HEK293 (cell line): ENCODE data around the gene ACVR1.

ENCODE experiments used
- CTCF ChIA-PET: fragments of 350-600 bp; formaldehyde crosslinking; extraction: SDS; loops from one replicate; lab custom pipeline; 2021; ENCODE audit warnings: antibody characterized with exemption; lab: Yijun Ruan, JAX
- POLR2A ChIA-PET: fragments of 300-600 bp; formaldehyde crosslinking; extraction: SDS; loops from one replicate; lab custom pipeline; 2020; ENCODE audit warnings: antibody characterized with exemption, inconsistent platforms; lab: Yijun Ruan, JAX
- H3K27ac ChIP-seq: fragments of 200-500 bp; sonication (Bioruptor generic); 2 replicates; pipeline ENCODE4 v1.5.1; 2014; ENCODE audit warnings: low read depth, low read length, control low read depth, inconsistent platforms; ENCODE audit errors: extremely low read depth
- H3K36me3 ChIP-seq, 2 experiments: fragments of 200-500 bp in 1 of 2; sonication (Bioruptor generic) in 1 of 2; 1 replicate in 1 of 2; 2 replicates in 1 of 2; pipeline ENCODE4 v1.5.1; 2014 to 2017; ENCODE audit warnings: inconsistent platforms in 2 of 2, low read length in 2 of 2; ENCODE audit not compliant: control insufficient read depth in 2 of 2, insufficient read depth in 1 of 2
- H3K4me1 ChIP-seq: fragments of 200-500 bp; sonication (Bioruptor generic); 2 replicates; pipeline ENCODE4 v1.5.1; 2014; ENCODE audit warnings: mild to moderate bottlenecking, low read length, inconsistent platforms; ENCODE audit not compliant: control insufficient read depth, insufficient read depth
- H3K4me3 ChIP-seq: 2 replicates; pipeline ENCODE4 v1.5.1; 2011; ENCODE audit warnings: low read depth, mild to moderate bottlenecking, control low read depth, low read length, moderate library complexity
- H3K9me3 ChIP-seq: fragments of 200-500 bp; sonication (Bioruptor generic); 2 replicates; pipeline ENCODE4 v1.5.1; 2014; ENCODE audit warnings: low read depth, low read length, inconsistent platforms; ENCODE audit not compliant: control insufficient read depth, insufficient read depth
- BCL11A ChIP-seq: fragments of 450-650 bp; formaldehyde crosslinking; IDR thresholded peaks from 2 replicates; pipeline ENCODE4 v1.5.1; 2016; ENCODE audit warnings: low read depth, missing biosample characterization, missing genetic modification characterization
- FEZF1 ChIP-seq: fragments of 450-650 bp; formaldehyde crosslinking; IDR thresholded peaks from 2 replicates; pipeline ENCODE4 v1.5.1; 2016; ENCODE audit warnings: missing biosample characterization, missing genetic modification characterization
- GLI4 ChIP-seq: fragments of 450-650 bp; formaldehyde crosslinking; IDR thresholded peaks from 2 replicates; pipeline ENCODE4 v1.5.1; 2016; ENCODE audit warnings: missing biosample characterization, missing genetic modification characterization
- GLIS1 ChIP-seq: fragments of 450-650 bp; formaldehyde crosslinking; IDR thresholded peaks from 2 replicates; pipeline ENCODE4 v1.5.1; 2016; ENCODE audit warnings: missing biosample characterization, missing genetic modification characterization
- SALL2 ChIP-seq: fragments of 450-650 bp; formaldehyde crosslinking; IDR thresholded peaks from 2 replicates; pipeline ENCODE4 v1.5.0; 2017; ENCODE audit warnings: missing biosample characterization, mild to moderate bottlenecking, missing genetic modification characterization, borderline replicate concordance
- SP3 ChIP-seq: fragments of 450-650 bp; formaldehyde crosslinking; IDR thresholded peaks from 2 replicates; pipeline ENCODE4 v1.5.1; 2016; ENCODE audit warnings: missing biosample characterization, missing genetic modification characterization
- ZFHX2 ChIP-seq: fragments of 450-650 bp; formaldehyde crosslinking; conservative IDR thresholded peaks from 2 replicates; pipeline ENCODE4 v1.5.1; 2016; ENCODE audit warnings: missing biosample characterization, missing genetic modification characterization
- ZFP37 ChIP-seq: fragments of 450-650 bp; formaldehyde crosslinking; IDR thresholded peaks from 2 replicates; pipeline ENCODE4 v1.5.1; 2016; ENCODE audit warnings: missing biosample characterization, missing genetic modification characterization
- ZNF121 ChIP-seq: fragments of 450-650 bp; formaldehyde crosslinking; IDR thresholded peaks from 2 replicates; pipeline ENCODE4 v1.5.1; 2016; ENCODE audit warnings: missing biosample characterization, missing genetic modification characterization
- ZNF214 ChIP-seq: fragments of 450-650 bp; formaldehyde crosslinking; IDR thresholded peaks from 2 replicates; pipeline ENCODE4 v1.5.1; 2017; ENCODE audit warnings: missing biosample characterization, mild to moderate bottlenecking, missing genetic modification characterization, borderline replicate concordance
- ZNF266 ChIP-seq: fragments of 450-650 bp; formaldehyde crosslinking; IDR thresholded peaks from 2 replicates; pipeline ENCODE4 v1.5.1; 2016; ENCODE audit warnings: missing biosample characterization, missing genetic modification characterization, low read depth
- ZNF302 ChIP-seq: fragments of 450-650 bp; formaldehyde crosslinking; IDR thresholded peaks from 2 replicates; pipeline ENCODE4 v1.5.1; 2016; ENCODE audit warnings: missing biosample characterization, missing genetic modification characterization, low read depth
- ZNF354C ChIP-seq: fragments of 450-650 bp; formaldehyde crosslinking; IDR thresholded peaks from 2 replicates; pipeline ENCODE4 v1.5.1; 2016; ENCODE audit warnings: missing biosample characterization, missing genetic modification characterization, low read depth, borderline replicate concordance
- ZNF48 ChIP-seq: fragments of 450-650 bp; formaldehyde crosslinking; IDR thresholded peaks from 2 replicates; pipeline ENCODE4 v1.5.1; 2016; ENCODE audit warnings: missing biosample characterization, missing genetic modification characterization
- ZNF510 ChIP-seq: fragments of 450-650 bp; formaldehyde crosslinking; IDR thresholded peaks from 2 replicates; pipeline ENCODE4 v1.5.1; 2018; ENCODE audit warnings: mild to moderate bottlenecking, missing genetic modification characterization, missing biosample characterization; ENCODE audit not compliant: insufficient replicate concordance
- ZNF600 ChIP-seq: fragments of 450-650 bp; formaldehyde crosslinking; IDR thresholded peaks from 2 replicates; pipeline ENCODE4 v1.5.1; 2016; ENCODE audit warnings: missing biosample characterization, missing genetic modification characterization
- ZNF624 ChIP-seq: fragments of 450-650 bp; formaldehyde crosslinking; IDR thresholded peaks from 2 replicates; pipeline ENCODE4 v1.5.1; 2017; ENCODE audit warnings: missing biosample characterization, missing genetic modification characterization
- ZNF626 ChIP-seq: fragments of 450-650 bp; sonication (Bioruptor Pico); formaldehyde crosslinking; IDR thresholded peaks from 2 replicates; pipeline ENCODE4 v1.5.1; 2018; ENCODE audit warnings: missing biosample characterization, missing genetic modification characterization, inconsistent platforms
- ZNF677 ChIP-seq: fragments of 450-650 bp; IDR thresholded peaks from 2 replicates; pipeline ENCODE4 v1.5.0; 2018; ENCODE audit warnings: missing biosample characterization, mild to moderate bottlenecking, missing genetic modification characterization, moderate library complexity
- ZNF701 ChIP-seq: fragments of 450-650 bp; formaldehyde crosslinking; IDR thresholded peaks from 2 replicates; pipeline ENCODE4 v1.5.1; 2016; ENCODE audit warnings: missing biosample characterization, missing genetic modification characterization
- ZNF747 ChIP-seq: fragments of 450-650 bp; formaldehyde crosslinking; IDR thresholded peaks from 2 replicates; pipeline ENCODE4 v1.5.1; 2016; ENCODE audit warnings: missing biosample characterization, missing genetic modification characterization
- ZNF76 ChIP-seq: fragments of 450-650 bp; formaldehyde crosslinking; IDR thresholded peaks from 2 replicates; pipeline ENCODE4; 2016; ENCODE audit warnings: low read depth, missing biosample characterization, missing genetic modification characterization, borderline replicate concordance
- TF ChIP-seq, protein P1 (sequence below): fragments of 450-650 bp; formaldehyde crosslinking; IDR thresholded peaks from 2 replicates; pipeline ENCODE4 v1.5.1; 2016; ENCODE audit warnings: missing biosample characterization, missing genetic modification characterization, low read depth
- TF ChIP-seq, protein P2 (sequence below): fragments of 450-650 bp; formaldehyde crosslinking; IDR thresholded peaks from 2 replicates; pipeline ENCODE4 v1.5.1; 2016; ENCODE audit warnings: missing biosample characterization, missing genetic modification characterization
- TF ChIP-seq, protein P3 (sequence below): fragments of 450-650 bp; formaldehyde crosslinking; IDR thresholded peaks from 2 replicates; pipeline ENCODE4 v1.5.1; 2016; ENCODE audit warnings: missing biosample characterization, missing genetic modification characterization
- TF ChIP-seq, protein P4 (sequence below): fragments of 450-650 bp; formaldehyde crosslinking; IDR thresholded peaks from 2 replicates; pipeline ENCODE4 v1.5.1; 2016; ENCODE audit warnings: missing biosample characterization, missing genetic modification characterization

Gene ACVR1

DNA sequence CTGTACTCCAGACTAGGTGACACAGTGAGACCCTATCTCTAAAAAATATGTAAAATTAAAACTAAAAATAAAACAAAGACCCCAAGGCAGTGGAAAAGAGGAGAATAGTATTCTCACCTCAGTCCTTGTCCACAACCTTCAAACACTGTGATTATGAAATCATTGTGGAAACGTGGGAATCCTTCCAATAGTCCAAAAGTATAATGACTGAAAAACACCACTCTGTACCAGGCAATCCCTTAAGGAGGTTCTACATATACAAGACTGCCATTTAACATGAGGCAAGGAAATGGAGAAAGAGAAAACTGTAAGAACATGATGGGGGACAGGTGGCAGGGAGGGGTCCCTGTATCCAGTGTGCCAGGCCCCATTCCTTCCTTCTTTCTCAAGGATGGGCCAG, 66.1 kb downstream of the ACVR1 start:
- POLR2A ChIA-PET: no interaction called here
- Histone ChIP-seq H3K4me1 (peaks cover 5% of the 10 kb centered on the region; the same call in 1 of the 2 replicates), H3K4me3 (no peak overlapping the region), H3K9me3 (no peaks in the 10 kb centered on the region), H3K27ac (no peak overlapping the region), H3K36me3 (no peaks in the 10 kb centered on the region; a peak in 1 of 3 replicates)
- TF ChIP-seq ZNF677 (tag by site-specific recombination) (no peak), SP3 (tag by site-specific recombination) (no peak), ZNF510 (no peak), BCL11A (tag by site-specific recombination) (no peak), ZFHX2 (tag by site-specific recombination) (no peak), ZNF701 (tag by site-specific recombination) (no peak)
- TF ChIP-seq, protein P1, sequence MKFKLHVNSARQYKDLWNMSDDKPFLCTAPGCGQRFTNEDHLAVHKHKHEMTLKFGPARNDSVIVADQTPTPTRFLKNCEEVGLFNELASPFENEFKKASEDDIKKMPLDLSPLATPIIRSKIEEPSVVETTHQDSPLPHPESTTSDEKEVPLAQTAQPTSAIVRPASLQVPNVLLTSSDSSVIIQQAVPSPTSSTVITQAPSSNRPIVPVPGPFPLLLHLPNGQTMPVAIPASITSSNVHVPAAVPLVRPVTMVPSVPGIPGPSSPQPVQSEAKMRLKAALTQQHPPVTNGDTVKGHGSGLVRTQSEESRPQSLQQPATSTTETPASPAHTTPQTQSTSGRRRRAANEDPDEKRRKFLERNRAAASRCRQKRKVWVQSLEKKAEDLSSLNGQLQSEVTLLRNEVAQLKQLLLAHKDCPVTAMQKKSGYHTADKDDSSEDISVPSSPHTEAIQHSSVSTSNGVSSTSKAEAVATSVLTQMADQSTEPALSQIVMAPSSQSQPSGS (tag by site-specific recombination): no peak
- TF ChIP-seq, protein P2, sequence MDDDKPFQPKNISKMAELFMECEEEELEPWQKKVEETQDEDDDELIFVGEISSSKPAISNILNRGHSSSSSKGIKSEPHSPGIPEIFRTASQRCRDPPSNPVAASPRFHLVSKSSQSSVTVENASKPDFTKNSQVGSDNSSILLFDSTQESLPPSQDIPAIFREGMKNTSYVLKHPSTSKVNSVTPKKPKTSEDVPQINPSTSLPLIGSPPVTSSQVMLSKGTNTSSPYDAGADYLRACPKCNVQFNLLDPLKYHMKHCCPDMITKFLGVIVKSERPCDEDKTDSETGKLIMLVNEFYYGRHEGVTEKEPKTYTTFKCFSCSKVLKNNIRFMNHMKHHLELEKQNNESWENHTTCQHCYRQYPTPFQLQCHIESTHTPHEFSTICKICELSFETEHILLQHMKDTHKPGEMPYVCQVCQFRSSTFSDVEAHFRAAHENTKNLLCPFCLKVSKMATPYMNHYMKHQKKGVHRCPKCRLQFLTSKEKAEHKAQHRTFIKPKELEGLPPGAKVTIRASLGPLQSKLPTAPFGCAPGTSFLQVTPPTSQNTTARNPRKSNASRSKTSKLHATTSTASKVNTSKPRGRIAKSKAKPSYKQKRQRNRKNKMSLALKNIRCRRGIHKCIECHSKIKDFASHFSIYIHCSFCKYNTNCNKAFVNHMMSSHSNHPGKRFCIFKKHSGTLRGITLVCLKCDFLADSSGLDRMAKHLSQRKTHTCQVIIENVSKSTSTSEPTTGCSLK (tag by site-specific recombination): no peak
- CTCF ChIA-PET: interaction anchor here (0.6 kb wide), 1 partner anchor 318 kb away, joined by 3 read pairs; no protein-coding TSS in a partner anchor

DNA sequence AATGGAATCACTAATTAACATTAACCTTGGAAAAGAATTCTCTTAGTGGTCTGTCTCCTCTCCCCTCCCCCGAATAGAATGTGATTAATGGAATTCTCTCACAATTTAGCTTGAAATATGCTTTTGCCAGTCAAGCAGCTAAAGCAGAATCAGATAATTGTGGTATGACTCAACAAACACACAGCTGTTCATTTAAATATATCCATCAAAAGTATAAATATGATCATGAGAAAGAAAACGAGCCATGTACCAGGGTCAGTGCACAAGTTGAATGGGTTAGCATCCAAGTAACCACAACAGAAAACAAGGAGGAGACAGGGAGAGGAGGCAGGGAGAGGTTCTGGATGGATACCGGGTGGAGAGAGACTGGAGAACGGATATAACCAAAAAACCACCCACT, 66.9 kb downstream of the ACVR1 start:
- POLR2A ChIA-PET: no interaction called here

DNA sequence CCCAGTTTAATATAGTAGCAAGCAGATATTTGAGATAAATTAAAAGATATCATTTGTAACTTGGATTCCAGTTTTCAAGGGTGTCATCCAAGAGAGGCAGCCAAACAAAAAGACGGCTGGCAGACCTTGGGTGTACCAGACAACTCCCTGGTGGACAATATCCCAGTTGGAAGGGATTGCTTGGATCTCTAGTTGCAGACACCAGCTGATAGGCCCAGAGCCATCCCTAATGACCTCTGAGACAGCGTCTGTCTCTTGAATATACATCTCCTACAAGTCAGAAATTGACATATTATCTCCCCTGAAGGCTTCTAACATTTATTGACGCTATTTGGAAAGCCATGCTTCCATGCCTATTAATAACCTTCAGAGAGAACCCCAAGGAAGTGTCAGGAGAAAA, 67.7 kb downstream of the ACVR1 start:
- H3K4me3 ChIP-seq: no peak overlapping the region
- no peak overlapping the region for H3K27ac ChIP-seq
- peaks cover 5% of the 10 kb centered on the region; the same call in 1 of the 2 replicates for H3K4me1 ChIP-seq
- no peaks in the 10 kb centered on the region for H3K36me3 ChIP-seq
- POLR2A ChIA-PET: no interaction called here
- CTCF ChIA-PET: no interaction called here
- H3K9me3 ChIP-seq: no peaks in the 10 kb centered on the region
- TF ChIP-seq FEZF1 (tag by site-specific recombination): no peak
- TF ChIP-seq, protein P3, sequence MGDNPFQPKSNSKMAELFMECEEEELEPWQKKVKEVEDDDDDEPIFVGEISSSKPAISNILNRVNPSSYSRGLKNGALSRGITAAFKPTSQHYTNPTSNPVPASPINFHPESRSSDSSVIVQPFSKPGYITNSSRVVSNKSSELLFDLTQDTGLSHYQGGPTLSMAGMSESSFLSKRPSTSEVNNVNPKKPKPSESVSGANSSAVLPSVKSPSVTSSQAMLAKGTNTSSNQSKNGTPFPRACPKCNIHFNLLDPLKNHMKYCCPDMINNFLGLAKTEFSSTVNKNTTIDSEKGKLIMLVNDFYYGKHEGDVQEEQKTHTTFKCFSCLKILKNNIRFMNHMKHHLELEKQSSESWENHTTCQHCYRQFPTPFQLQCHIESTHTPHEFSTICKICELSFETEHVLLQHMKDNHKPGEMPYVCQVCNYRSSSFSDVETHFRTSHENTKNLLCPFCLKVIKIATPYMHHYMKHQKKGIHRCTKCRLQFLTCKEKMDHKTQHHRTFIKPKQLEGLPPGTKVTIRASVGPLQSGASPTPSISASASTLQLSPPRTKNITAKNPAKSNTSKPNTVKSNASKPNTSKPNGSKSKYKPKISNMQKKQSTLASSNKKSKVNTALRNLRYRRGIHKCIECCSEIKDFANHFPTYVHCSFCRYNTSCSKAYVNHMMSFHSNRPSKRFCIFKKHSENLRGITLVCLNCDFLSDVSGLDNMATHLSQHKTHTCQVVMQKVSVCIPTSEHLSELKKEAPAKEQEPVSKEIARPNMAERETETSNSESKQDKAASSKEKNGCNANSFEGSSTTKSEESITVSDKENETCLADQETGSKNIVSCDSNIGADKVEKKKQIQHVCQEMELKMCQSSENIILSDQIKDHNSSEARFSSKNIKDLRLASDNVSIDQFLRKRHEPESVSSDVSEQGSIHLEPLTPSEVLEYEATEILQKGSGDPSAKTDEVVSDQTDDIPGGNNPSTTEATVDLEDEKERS (tag by site-specific recombination): no peak
- no peak for TF ChIP-seq ZNF624 (tag by site-specific recombination)
- no peak for TF ChIP-seq ZNF747 (tag by site-specific recombination)
- TF ChIP-seq ZFP37 (tag by site-specific recombination): no peak
- no peak for TF ChIP-seq ZNF121 (tag by site-specific recombination)
- TF ChIP-seq ZNF626 (tag by site-specific recombination): no peak
- no peak for TF ChIP-seq SALL2 (tag by site-specific recombination)
- TF ChIP-seq ZNF48 (tag by site-specific recombination): no peak
- TF ChIP-seq ZNF302 (tag by site-specific recombination): no peak
- TF ChIP-seq GLIS1 (tag by site-specific recombination): no peak
- TF ChIP-seq, protein P4, sequence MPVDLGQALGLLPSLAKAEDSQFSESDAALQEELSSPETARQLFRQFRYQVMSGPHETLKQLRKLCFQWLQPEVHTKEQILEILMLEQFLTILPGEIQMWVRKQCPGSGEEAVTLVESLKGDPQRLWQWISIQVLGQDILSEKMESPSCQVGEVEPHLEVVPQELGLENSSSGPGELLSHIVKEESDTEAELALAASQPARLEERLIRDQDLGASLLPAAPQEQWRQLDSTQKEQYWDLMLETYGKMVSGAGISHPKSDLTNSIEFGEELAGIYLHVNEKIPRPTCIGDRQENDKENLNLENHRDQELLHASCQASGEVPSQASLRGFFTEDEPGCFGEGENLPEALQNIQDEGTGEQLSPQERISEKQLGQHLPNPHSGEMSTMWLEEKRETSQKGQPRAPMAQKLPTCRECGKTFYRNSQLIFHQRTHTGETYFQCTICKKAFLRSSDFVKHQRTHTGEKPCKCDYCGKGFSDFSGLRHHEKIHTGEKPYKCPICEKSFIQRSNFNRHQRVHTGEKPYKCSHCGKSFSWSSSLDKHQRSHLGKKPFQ: no peak
- no peak for TF ChIP-seq GLI4 (tag by site-specific recombination)
- TF ChIP-seq ZNF266 (tag by site-specific recombination): no peak

More for the DNA sequence above, 66.9 kb downstream of the ACVR1 start:
- Histone ChIP-seq H3K9me3 (no peaks in the 10 kb centered on the region), H3K27ac (no peak overlapping the region), H3K4me3 (no peak overlapping the region), H3K4me1 (peaks cover 5% of the 10 kb centered on the region; the same call in 1 of the 2 replicates), H3K36me3 (no peaks in the 10 kb centered on the region)
- CTCF ChIA-PET: no interaction called here
- TF ChIP-seq ZNF76 (tag by site-specific recombination) (no peak), ZNF214 (no peak), ZNF600 (tag by site-specific recombination) (no peak), ZNF354C (tag by site-specific recombination) (no peak)
